Nephron progenitor cell (in vitro differentiated cells): ENCODE results near the gene TP53BP2.
"Not testable (repeated sequence)": the region's sequence is repeated elsewhere in the genome, so short reads cannot be mapped to it uniquely, and the experiment has no call there.

Experiments
- DNase-seq: peaks from one replicate; pipeline ENCODE4 v3.0.0; 2021
- H3K27ac Mint-ChIP-seq: 2 replicates; pipeline ENCODE4 v1.8.0; 2021; ENCODE audit warnings: mild to moderate bottlenecking, moderate library complexity, mixed read lengths
- H3K27me3 Mint-ChIP-seq: 2 replicates; pipeline ENCODE4 v1.8.0; 2021; ENCODE audit warnings: mild to moderate bottlenecking, low read depth, mixed read lengths; ENCODE audit not compliant: poor library complexity
- H3K36me3 Mint-ChIP-seq: 2 replicates; pipeline ENCODE4 v1.8.0; 2021; ENCODE audit warnings: low read depth, mixed read lengths
- H3K4me1 Mint-ChIP-seq: 2 replicates; pipeline ENCODE4 v1.8.0; 2021; ENCODE audit warnings: mixed read lengths
- H3K4me3 Mint-ChIP-seq: 2 replicates; pipeline ENCODE4 v1.8.0; 2021; ENCODE audit warnings: mild to moderate bottlenecking, moderate library complexity, mixed read lengths
- H3K9me3 Mint-ChIP-seq: 2 replicates; pipeline ENCODE4 v1.8.0; 2021; ENCODE audit warnings: mild to moderate bottlenecking, moderate library complexity, mixed read lengths
- CTCF ChIP-seq: fragments of 200-600 bp; sonication (generic); IDR thresholded peaks from 2 replicates; pipeline ENCODE4 v1.5.0; 2021; ENCODE audit warnings: antibody characterized with exemption

The TP53BP2 gene

GRCh38 chr1:223845810-223846682, at the start of gene TP53BP2:
Gene TP53BP2 (minus strand): TSS chr1:223845947. CDS start chr1:223845680, 267 bp downstream.
- peaks cover 4% of the 10 kb centered on the region for H3K9me3 Mint-ChIP-seq
- peak; percentile 90 for DNase-seq
- H3K4me3 Mint-ChIP-seq: peak within 1 kb of the TSS; percentile 93
- H3K27me3 Mint-ChIP-seq: peaks cover 5% of the 10 kb centered on the region
- TF ChIP-seq CTCF: peak; percentile 55
- H3K4me1 Mint-ChIP-seq: peaks cover 25% of the 10 kb centered on the region
- peaks cover 5% of the 10 kb centered on the region for H3K36me3 Mint-ChIP-seq
- peak within 1 kb of the TSS; percentile 99 for H3K27ac Mint-ChIP-seq

GRCh38 chr1:223890494-223890893, 44.7 kb upstream of the TP53BP2 start:
- H3K36me3 Mint-ChIP-seq: not testable (repeated sequence)

GRCh38 chr1:223889319-223889718, 43.6 kb upstream of the TP53BP2 start:
- H3K4me3 Mint-ChIP-seq, H3K27me3 Mint-ChIP-seq, H3K9me3 Mint-ChIP-seq, DNase-seq, H3K27ac Mint-ChIP-seq, H3K36me3 Mint-ChIP-seq: not testable (repeated sequence)
- peaks cover 46% of the 10 kb centered on the region for H3K4me1 Mint-ChIP-seq

More at GRCh38 chr1:223890494-223890893, 44.7 kb upstream of the TP53BP2 start:
- DNase-seq, H3K9me3 Mint-ChIP-seq, H3K27me3 Mint-ChIP-seq, H3K4me3 Mint-ChIP-seq, H3K27ac Mint-ChIP-seq: not testable (repeated sequence)
- peaks cover 41% of the 10 kb centered on the region for H3K4me1 Mint-ChIP-seq

GRCh38 chr1:223887747-223888418, 42.1 kb upstream of the TP53BP2 start:
- peak overlapping the region; percentile 60 for H3K4me3 Mint-ChIP-seq
- no peaks in the 10 kb centered on the region for H3K36me3 Mint-ChIP-seq
- TF ChIP-seq CTCF: no peak
- DNase-seq: peak; percentile 58
- peaks cover 8% of the 10 kb centered on the region for H3K27me3 Mint-ChIP-seq
- peaks cover 46% of the 10 kb centered on the region for H3K4me1 Mint-ChIP-seq
- no peaks in the 10 kb centered on the region for H3K9me3 Mint-ChIP-seq
- H3K27ac Mint-ChIP-seq: peak overlapping the region; percentile 99

- H3K27ac Mint-ChIP-seq: peak overlapping the region; percentile 99
- no peak for TF ChIP-seq CTCF
- DNase-seq: no peak
- H3K4me1 Mint-ChIP-seq: peaks cover 46% of the 10 kb centered on the region
- H3K36me3 Mint-ChIP-seq: no peaks in the 10 kb centered on the region
- H3K27me3 Mint-ChIP-seq: peaks cover 8% of the 10 kb centered on the region
- peak overlapping the region; percentile 37 for H3K4me3 Mint-ChIP-seq
- no peaks in the 10 kb centered on the region for H3K9me3 Mint-ChIP-seq
Measured at GRCh38 chr1:223886516-223886921, 40.8 kb upstream of the TP53BP2 start.

GRCh38 chr1:223885614-223886013, 39.9 kb upstream of the TP53BP2 start:
- peaks cover under 1% of the 10 kb centered on the region for H3K9me3 Mint-ChIP-seq
- H3K27ac Mint-ChIP-seq: no peak overlapping the region
- no peak for TF ChIP-seq CTCF

More at GRCh38 chr1:223885614-223886013, 39.9 kb upstream of the TP53BP2 start:
- no peak for DNase-seq
- Mint-ChIP-seq H3K27me3 (peaks cover 3% of the 10 kb centered on the region), H3K4me1 (peaks cover 46% of the 10 kb centered on the region), H3K36me3 (no peaks in the 10 kb centered on the region), H3K4me3 (no peak overlapping the region)
